H9 (cell line): ENCODE results near the gene ZNF613. TPM values are rescaled to one million over a fixed set of nuclear protein-coding genes. Genes with fewer than 3 reads are reported as not detected.

Experiments used
- DNase-seq: peaks from one replicate; pipeline ENCODE4 v3.0.0-alpha.2; 2017
- H2AFZ ChIP-seq: one replicate; pipeline ENCODE4 v1.6.1; 2013; ENCODE audit warnings: mild to moderate bottlenecking, low read length, control low read depth, moderate library complexity
- H2AK5ac ChIP-seq: 2 replicates; pipeline ENCODE4 v1.6.1; 2013; ENCODE audit warnings: low read length, control low read depth, mixed read lengths; ENCODE audit not compliant: insufficient read length
- H2BK120ac ChIP-seq: one replicate; pipeline ENCODE4 v1.6.1; 2013; ENCODE audit warnings: low read depth, mild to moderate bottlenecking, low read length, control low read depth, inconsistent platforms; ENCODE audit not compliant: poor library complexity, severe bottlenecking
- H2BK12ac ChIP-seq: 2 replicates; pipeline ENCODE4 v1.6.1; 2013; ENCODE audit warnings: low read length, control low read depth, mixed read lengths, low read depth; ENCODE audit not compliant: insufficient read length
- H2BK15ac ChIP-seq: 2 replicates; pipeline ENCODE4 v1.6.1; 2013; ENCODE audit warnings: low read depth, low read length, control low read depth
- H2BK20ac ChIP-seq: one replicate; pipeline ENCODE4 v1.6.1; 2013; ENCODE audit warnings: low read depth, mild to moderate bottlenecking, low read length, control low read depth, inconsistent platforms; ENCODE audit not compliant: poor library complexity, severe bottlenecking
- H2BK5ac ChIP-seq: 2 replicates; pipeline ENCODE4 v1.6.1; 2013; ENCODE audit warnings: low read length, control low read depth, mixed read lengths; ENCODE audit not compliant: insufficient read length
- H3K14ac ChIP-seq: 2 replicates; pipeline ENCODE4 v1.6.1; 2013; ENCODE audit warnings: low read length, control low read depth; ENCODE audit not compliant: insufficient read depth
- H3K18ac ChIP-seq: 2 replicates; pipeline ENCODE4 v1.6.1; 2013; ENCODE audit warnings: low read depth, mild to moderate bottlenecking, mixed read lengths, low read length, control low read depth; ENCODE audit not compliant: insufficient read length
- H3K23ac ChIP-seq: 2 replicates; pipeline ENCODE4 v1.6.1; 2013; ENCODE audit warnings: low read length, control low read depth, mixed read lengths, low read depth; ENCODE audit not compliant: insufficient read length
- H3K23me2 ChIP-seq: 2 replicates; pipeline ENCODE4 v1.6.1; 2013; ENCODE audit warnings: low read depth, mild to moderate bottlenecking, mixed read lengths, low read length, control low read depth; ENCODE audit not compliant: insufficient read length, poor library complexity, severe bottlenecking
- H3K27ac ChIP-seq: 2 replicates; pipeline ENCODE4 v1.5.1; 2013; ENCODE audit warnings: low read length, control low read depth, mixed read lengths, low read depth; ENCODE audit not compliant: insufficient read length
- H3K27me3 ChIP-seq: 2 replicates; pipeline ENCODE4 v1.6.1; 2013; ENCODE audit warnings: low read length, control low read depth, inconsistent platforms; ENCODE audit not compliant: insufficient read depth
- H3K4ac ChIP-seq: 2 replicates; pipeline ENCODE4 v1.6.1; 2013; ENCODE audit warnings: low read depth, mild to moderate bottlenecking, control low read depth, inconsistent platforms, low read length, moderate library complexity
- H3K4me1 ChIP-seq: 2 replicates; pipeline ENCODE4 v1.6.1; 2013; ENCODE audit warnings: low read length, control low read depth, inconsistent platforms; ENCODE audit not compliant: insufficient read depth
- H3K4me2 ChIP-seq: 2 replicates; pipeline ENCODE4 v1.6.1; 2013; ENCODE audit warnings: low read length, control low read depth, mixed read lengths; ENCODE audit not compliant: insufficient read length, insufficient read depth
- H3K56ac ChIP-seq: 2 replicates; pipeline ENCODE4 v1.6.1; 2013; ENCODE audit warnings: low read depth, mild to moderate bottlenecking, mixed read lengths, low read length, control low read depth; ENCODE audit not compliant: insufficient read length
- H3K79me1 ChIP-seq: 2 replicates; pipeline ENCODE4 v1.6.1; 2013; ENCODE audit warnings: low read depth, mild to moderate bottlenecking, moderate library complexity, low read length, control low read depth, inconsistent platforms; ENCODE audit not compliant: insufficient read depth, poor library complexity, severe bottlenecking
- H3K79me2 ChIP-seq: 2 replicates; pipeline ENCODE4 v1.6.1; 2013; ENCODE audit warnings: low read length, control low read depth, inconsistent platforms; ENCODE audit not compliant: insufficient read depth
- H3K9ac ChIP-seq: 2 replicates; pipeline ENCODE4 v1.6.1; 2013; ENCODE audit warnings: low read length, control low read depth, mixed read lengths; ENCODE audit not compliant: insufficient read length; ENCODE audit errors: extremely low read depth
- H3K9me3 ChIP-seq: one replicate; pipeline ENCODE4 v1.6.1; 2013; ENCODE audit warnings: low read depth, low read length, inconsistent platforms; ENCODE audit not compliant: control insufficient read depth
- H3T11ph ChIP-seq: one replicate; pipeline ENCODE4 v1.6.1; 2013; ENCODE audit warnings: mild to moderate bottlenecking, low read length, control low read depth, inconsistent platforms
- H4K20me1 ChIP-seq: one replicate; pipeline ENCODE4 v1.6.1; 2013; ENCODE audit not compliant: control insufficient read depth, insufficient read length, insufficient read depth
- H4K5ac ChIP-seq: 2 replicates; pipeline ENCODE4 v1.6.1; 2013; ENCODE audit warnings: low read depth, mild to moderate bottlenecking, mixed read lengths, low read length, control low read depth; ENCODE audit not compliant: insufficient read length
- H4K8ac ChIP-seq: replicated peaks from 2 replicates; pipeline ENCODE4 v1.6.1; 2013; ENCODE audit warnings: low read length, control low read depth, mixed read lengths, low read depth; ENCODE audit not compliant: insufficient read length
- H4K91ac ChIP-seq: 2 replicates; pipeline ENCODE4 v1.6.1; 2013; ENCODE audit warnings: low read depth, mild to moderate bottlenecking, moderate library complexity, mixed read lengths, low read length, control low read depth; ENCODE audit not compliant: insufficient read length
- H3K27ac Mint-ChIP-seq, 3 experiments: 2 replicates in 2 of 3; 3 replicates in 1 of 3; pipeline ENCODE4 v1.8.0; 2020 to 2021; ENCODE audit warnings: mixed read lengths in 3 of 3, mild to moderate bottlenecking in 1 of 3, moderate library complexity in 1 of 3
- H3K27me3 Mint-ChIP-seq: 2 replicates; pipeline ENCODE4 v1.8.0; 2021; ENCODE audit warnings: low read depth, mild to moderate bottlenecking, moderate library complexity, mixed read lengths
- H3K36me3 Mint-ChIP-seq, 3 experiments: 2 replicates in 2 of 3; 3 replicates in 1 of 3; pipeline ENCODE4 v1.8.0; 2020 to 2021; ENCODE audit warnings: low read depth in 3 of 3, mixed read lengths in 3 of 3; ENCODE audit not compliant: insufficient read depth in 1 of 3
- H3K4me1 Mint-ChIP-seq, 2 experiments: 2 replicates each; pipeline ENCODE4 v1.8.0; 2020; ENCODE audit warnings: mixed read lengths in 2 of 2
- H3K4me3 Mint-ChIP-seq, 2 experiments: 2 replicates in 1 of 2; 3 replicates in 1 of 2; pipeline ENCODE4 v1.8.0; 2020 to 2021; ENCODE audit warnings: mild to moderate bottlenecking in 2 of 2, mixed read lengths in 2 of 2, moderate library complexity in 1 of 2
- H3K9me3 Mint-ChIP-seq, 2 experiments: 2 replicates in 1 of 2; 3 replicates in 1 of 2; pipeline ENCODE4 v1.8.0; 2020; ENCODE audit warnings: mild to moderate bottlenecking in 2 of 2, mixed read lengths in 2 of 2, moderate library complexity in 1 of 2
- WGBS: extraction: QIAGEN DNeasy Blood & Tissue Kit; methylation state at CpG from one replicate; pipeline ENCODE4 v1.1.7; 2013; ENCODE audit warnings: missing lambda C conversion rate, low lambda C conversion rate, mixed read lengths; ENCODE audit not compliant: insufficient read length; ENCODE audit errors: extremely low coverage; 5-methylcytosine and 5-hydroxymethylcytosine counted together
- total RNA-seq: library from RNA; stranded (reverse); gene quantifications from 2 replicates; pipeline ENCODE4 v1.2.1, GENCODE V29; 2021
- TF ChIP-seq, protein P1 (sequence below): fragments of 200-600 bp; sonication (generic); conservative IDR thresholded peaks from 3 replicates; pipeline ENCODE4 v1.8.0; 2021; ENCODE audit warnings: antibody characterized with exemption, mild to moderate bottlenecking

The ZNF613 gene
- total RNA-seq, 1 experiment from 2014 or later = 20.6 TPM

DNA sequence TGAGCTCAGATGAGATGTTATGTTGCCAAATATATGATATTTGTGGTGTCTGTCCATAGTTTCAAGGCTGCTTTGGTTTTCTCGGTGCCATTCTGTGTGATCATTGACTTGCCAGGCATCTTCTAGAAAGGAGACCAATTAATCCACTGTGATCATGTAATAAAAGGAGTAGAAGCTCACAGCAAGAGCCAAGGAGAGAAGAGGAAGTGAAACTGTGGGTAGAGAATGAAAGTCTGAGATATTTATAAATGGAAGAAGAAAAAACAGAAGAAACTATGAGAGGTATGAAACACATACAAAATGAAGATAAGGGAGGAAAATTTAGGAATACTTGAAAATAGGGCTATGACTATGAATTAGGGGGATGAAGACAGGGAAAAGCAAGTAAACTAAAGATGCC, 11.1 kb upstream of the ZNF613 start:
- Histone ChIP-seq H2AK5ac (no peak overlapping the region), H3K56ac (no peak overlapping the region), H3K4me2 (no peak overlapping the region), H2BK15ac (no peak overlapping the region), H4K5ac (no peak overlapping the region), H3K27ac (no peak overlapping the region), H3K4me1 (no peaks in the 10 kb centered on the region), H3K14ac (no peak overlapping the region), H4K91ac (no peak overlapping the region), H2BK20ac (no peak overlapping the region), H2BK5ac (no peak overlapping the region), H4K8ac (no peak overlapping the region), H3K4ac (no peak overlapping the region), H3K18ac (no peak overlapping the region), H4K20me1 (no peaks in the 10 kb centered on the region), H2BK120ac (no peak overlapping the region), H3K9me3 (peaks cover 87% of the 10 kb centered on the region), H3K27me3 (no peaks in the 10 kb centered on the region), H3T11ph (no peak overlapping the region), H3K23ac (no peak overlapping the region), H3K9ac (no peak overlapping the region), H3K79me1 (no peaks in the 10 kb centered on the region), H2AFZ (no peak overlapping the region), H2BK12ac (no peak overlapping the region), H3K79me2 (no peaks in the 10 kb centered on the region), H3K23me2 (no peaks in the 10 kb centered on the region)
- WGBS = no CpG with 5 or more reads among the region's 1 CpG
- Mint-ChIP-seq H3K27me3 (peaks cover 4% of the 10 kb centered on the region; the same call in 1 of the 2 replicates), H3K9me3 (peaks cover 88 to 92% of the 10 kb centered on the region in 2 experiments), H3K4me1 (no peaks in the 10 kb centered on the region), H3K4me3 (no peak overlapping the region; a peak in 1 of 5 replicates), H3K27ac (no peak overlapping the region), H3K36me3 (peaks cover 12 to 78% (median 54%) of the 10 kb centered on the region in 3 experiments)
- DNase-seq = no peak
- TF ChIP-seq, protein P1, sequence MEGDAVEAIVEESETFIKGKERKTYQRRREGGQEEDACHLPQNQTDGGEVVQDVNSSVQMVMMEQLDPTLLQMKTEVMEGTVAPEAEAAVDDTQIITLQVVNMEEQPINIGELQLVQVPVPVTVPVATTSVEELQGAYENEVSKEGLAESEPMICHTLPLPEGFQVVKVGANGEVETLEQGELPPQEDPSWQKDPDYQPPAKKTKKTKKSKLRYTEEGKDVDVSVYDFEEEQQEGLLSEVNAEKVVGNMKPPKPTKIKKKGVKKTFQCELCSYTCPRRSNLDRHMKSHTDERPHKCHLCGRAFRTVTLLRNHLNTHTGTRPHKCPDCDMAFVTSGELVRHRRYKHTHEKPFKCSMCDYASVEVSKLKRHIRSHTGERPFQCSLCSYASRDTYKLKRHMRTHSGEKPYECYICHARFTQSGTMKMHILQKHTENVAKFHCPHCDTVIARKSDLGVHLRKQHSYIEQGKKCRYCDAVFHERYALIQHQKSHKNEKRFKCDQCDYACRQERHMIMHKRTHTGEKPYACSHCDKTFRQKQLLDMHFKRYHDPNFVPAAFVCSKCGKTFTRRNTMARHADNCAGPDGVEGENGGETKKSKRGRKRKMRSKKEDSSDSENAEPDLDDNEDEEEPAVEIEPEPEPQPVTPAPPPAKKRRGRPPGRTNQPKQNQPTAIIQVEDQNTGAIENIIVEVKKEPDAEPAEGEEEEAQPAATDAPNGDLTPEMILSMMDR = no peak
